Smooth muscle cell (in vitro differentiated cells): ENCODE results near the gene KRABD2.
"Not testable (repeated sequence)": the region's sequence is repeated elsewhere in the genome, so short reads cannot be mapped to it uniquely, and the experiment has no call there.

Experiments
- DNase-seq: peaks from one replicate; lab custom pipeline; 2025; ENCODE audit not compliant: unreplicated experiment; lab: John Stamatoyannopoulos, UW
- H2AFZ ChIP-seq: fragments of 200-600 bp; sonication (generic); 2 replicates; pipeline ENCODE4 v1.6.0; 2016; ENCODE audit warnings: antibody characterized with exemption, low read depth, mild to moderate bottlenecking
- H3F3A ChIP-seq: fragments of 200-600 bp; sonication (generic); 2 replicates; pipeline ENCODE4 v1.6.0; 2017; ENCODE audit warnings: antibody characterized with exemption, low read depth
- H3K27ac ChIP-seq: fragments of 200-600 bp; sonication (generic); 2 replicates; pipeline ENCODE4 v1.5.1; 2016; ENCODE audit warnings: low read depth, mild to moderate bottlenecking
- H3K27me3 ChIP-seq: fragments of 200-600 bp; sonication (generic); 2 replicates; pipeline ENCODE4 v1.6.1; 2016; ENCODE audit warnings: low read depth, mild to moderate bottlenecking
- H3K36me3 ChIP-seq: fragments of 200-600 bp; sonication (generic); 2 replicates; pipeline ENCODE4 v1.5.1; 2016; ENCODE audit warnings: low read depth
- H3K4me1 ChIP-seq: fragments of 200-600 bp; sonication (generic); 2 replicates; pipeline ENCODE4 v1.5.1; 2016; ENCODE audit warnings: low read depth
- H3K4me2 ChIP-seq: fragments of 200-600 bp; sonication (generic); 2 replicates; pipeline ENCODE4 v1.6.0; 2016; ENCODE audit warnings: mild to moderate bottlenecking
- H3K4me3 ChIP-seq: fragments of 200-600 bp; sonication (generic); 2 replicates; pipeline ENCODE4 v1.5.1; 2016; ENCODE audit warnings: mild to moderate bottlenecking
- H3K79me2 ChIP-seq: fragments of 200-600 bp; sonication (generic); 2 replicates; pipeline ENCODE4 v1.6.0; 2016; ENCODE audit warnings: low read depth, mild to moderate bottlenecking
- H3K9ac ChIP-seq: fragments of 200-600 bp; sonication (generic); 2 replicates; pipeline ENCODE4 v1.6.0; 2016; ENCODE audit warnings: low read depth
- H3K9me3 ChIP-seq: fragments of 200-600 bp; sonication (generic); replicated peaks from 2 replicates; pipeline ENCODE4 v1.5.1; 2016; ENCODE audit warnings: low read depth
- H4K20me1 ChIP-seq: fragments of 200-600 bp; sonication (generic); 2 replicates; pipeline ENCODE4 v1.6.0; 2016; ENCODE audit warnings: low read depth
- WGBS: methylation state at CpG from one replicate; pipeline ENCODE4 v1.1.7; 2016; ENCODE audit warnings: low lambda C conversion rate; 5-methylcytosine and 5-hydroxymethylcytosine counted together
- TF ChIP-seq, protein P1 (sequence below): fragments of 200-600 bp; sonication (generic); IDR thresholded peaks from 2 replicates; pipeline ENCODE4 v1.5.1; 2017; ENCODE audit warnings: borderline replicate concordance, mild to moderate bottlenecking, antibody characterized with exemption; ENCODE audit not compliant: insufficient read depth, poor library complexity, severe bottlenecking

Gene KRABD2

DNA sequence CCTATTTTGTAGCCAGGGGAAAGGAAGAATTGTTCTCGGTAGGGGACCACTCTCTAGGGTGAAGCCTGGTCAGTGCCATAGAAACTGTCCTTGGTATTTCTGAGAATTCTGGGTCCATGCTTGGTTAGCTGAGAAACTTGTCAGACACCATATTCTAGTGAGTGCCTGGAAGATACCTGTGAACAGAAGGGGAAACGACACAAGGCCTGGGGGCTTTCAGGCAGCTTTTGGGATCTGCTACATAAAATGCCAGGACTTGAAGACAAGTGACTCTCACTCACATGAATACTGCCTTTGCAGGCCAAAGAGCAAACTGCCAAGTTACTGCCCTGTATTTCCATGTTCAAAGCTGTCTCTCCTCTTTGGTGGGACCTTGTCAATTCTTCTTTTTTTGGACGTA lies 18.6 kb downstream of the KRABD2 start:
- Histone ChIP-seq H3K4me3 (no peak overlapping the region), H3K4me2 (no peak overlapping the region), H3K4me1 (no peaks in the 10 kb centered on the region), H3F3A (no peaks in the 10 kb centered on the region), H3K9me3 (no peaks in the 10 kb centered on the region), H3K27ac (no peak overlapping the region), H3K27me3 (no peaks in the 10 kb centered on the region), H3K79me2 (no peaks in the 10 kb centered on the region), H3K9ac (no peak overlapping the region), H4K20me1 (no peaks in the 10 kb centered on the region), H3K36me3 (no peaks in the 10 kb centered on the region), H2AFZ (no peak overlapping the region)
- DNase-seq, result no peak
- TF ChIP-seq, protein P1, sequence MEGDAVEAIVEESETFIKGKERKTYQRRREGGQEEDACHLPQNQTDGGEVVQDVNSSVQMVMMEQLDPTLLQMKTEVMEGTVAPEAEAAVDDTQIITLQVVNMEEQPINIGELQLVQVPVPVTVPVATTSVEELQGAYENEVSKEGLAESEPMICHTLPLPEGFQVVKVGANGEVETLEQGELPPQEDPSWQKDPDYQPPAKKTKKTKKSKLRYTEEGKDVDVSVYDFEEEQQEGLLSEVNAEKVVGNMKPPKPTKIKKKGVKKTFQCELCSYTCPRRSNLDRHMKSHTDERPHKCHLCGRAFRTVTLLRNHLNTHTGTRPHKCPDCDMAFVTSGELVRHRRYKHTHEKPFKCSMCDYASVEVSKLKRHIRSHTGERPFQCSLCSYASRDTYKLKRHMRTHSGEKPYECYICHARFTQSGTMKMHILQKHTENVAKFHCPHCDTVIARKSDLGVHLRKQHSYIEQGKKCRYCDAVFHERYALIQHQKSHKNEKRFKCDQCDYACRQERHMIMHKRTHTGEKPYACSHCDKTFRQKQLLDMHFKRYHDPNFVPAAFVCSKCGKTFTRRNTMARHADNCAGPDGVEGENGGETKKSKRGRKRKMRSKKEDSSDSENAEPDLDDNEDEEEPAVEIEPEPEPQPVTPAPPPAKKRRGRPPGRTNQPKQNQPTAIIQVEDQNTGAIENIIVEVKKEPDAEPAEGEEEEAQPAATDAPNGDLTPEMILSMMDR, result no peak
- WGBS, result 85% methylated on average over 3 of the region's 3 CpGs

DNA sequence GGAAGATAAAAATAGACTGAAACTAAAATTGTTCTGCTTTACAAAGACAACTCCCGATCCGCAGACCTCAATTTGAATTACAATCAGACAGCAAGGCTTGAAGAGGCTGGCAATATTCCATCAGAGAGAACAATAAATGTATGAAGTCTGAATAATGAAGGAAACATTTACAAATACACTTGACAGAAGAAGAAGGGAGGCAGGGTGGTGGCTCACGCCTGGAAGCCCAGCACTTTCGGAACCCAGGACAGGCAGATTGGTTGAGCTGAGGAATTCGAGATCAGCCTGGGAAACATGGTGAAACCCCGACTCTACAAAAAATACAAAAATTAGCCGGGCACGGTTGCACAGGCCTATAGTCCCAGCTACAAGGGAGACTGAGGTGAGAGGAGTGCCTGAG lies 22.3 kb downstream of the KRABD2 start:
- Histone ChIP-seq H3K9ac (no peak overlapping the region), H4K20me1 (no peaks in the 10 kb centered on the region), H3K9me3 (no peaks in the 10 kb centered on the region), H3K27me3 (no peaks in the 10 kb centered on the region), H3K4me3 (no peak overlapping the region), H3K4me2 (no peak overlapping the region), H3K36me3 (no peaks in the 10 kb centered on the region), H2AFZ (no peak overlapping the region), H3F3A (no peaks in the 10 kb centered on the region), H3K4me1 (no peaks in the 10 kb centered on the region), H3K79me2 (no peaks in the 10 kb centered on the region), H3K27ac (no peak overlapping the region)
- WGBS, result 84% methylated on average over 8 of the region's 8 CpGs
- DNase-seq, result no peak
- TF ChIP-seq, protein P1, result no peak

DNA sequence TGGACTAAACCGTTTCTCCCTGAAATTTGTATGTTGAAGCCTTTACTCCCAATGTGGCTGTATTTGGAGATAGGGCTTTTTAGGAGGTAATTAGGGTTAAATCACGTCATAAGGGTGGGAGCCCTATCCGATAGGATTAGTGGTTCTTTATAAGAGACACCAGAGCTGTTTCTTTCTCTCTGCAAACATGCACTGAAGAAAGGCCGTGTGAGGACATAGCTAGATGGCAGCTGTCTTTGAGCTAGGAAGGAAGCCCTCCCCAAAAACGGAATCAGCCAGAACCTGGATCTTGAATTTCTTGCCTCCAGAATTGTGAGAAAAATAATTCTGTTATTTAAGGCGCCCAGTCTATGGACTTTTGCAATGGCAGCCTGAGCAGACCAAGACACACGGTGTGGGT lies 22.8 kb downstream of the KRABD2 start:
- H3F3A ChIP-seq, result no peaks in the 10 kb centered on the region
- WGBS, result 83% methylated on average over 7 of the region's 7 CpGs
- H3K9me3 ChIP-seq, result no peaks in the 10 kb centered on the region
- H3K79me2 ChIP-seq, result no peaks in the 10 kb centered on the region
- H3K36me3 ChIP-seq, result no peaks in the 10 kb centered on the region
- DNase-seq, result no peak
- no peak overlapping the region for H2AFZ ChIP-seq
- H3K27ac ChIP-seq, result no peak overlapping the region
- H4K20me1 ChIP-seq, result no peaks in the 10 kb centered on the region
- no peaks in the 10 kb centered on the region for H3K4me1 ChIP-seq
- TF ChIP-seq, protein P1, result no peak
- no peak overlapping the region for H3K4me2 ChIP-seq
- H3K4me3 ChIP-seq, result no peak overlapping the region
- H3K27me3 ChIP-seq, result no peaks in the 10 kb centered on the region
- H3K9ac ChIP-seq, result no peak overlapping the region

DNA sequence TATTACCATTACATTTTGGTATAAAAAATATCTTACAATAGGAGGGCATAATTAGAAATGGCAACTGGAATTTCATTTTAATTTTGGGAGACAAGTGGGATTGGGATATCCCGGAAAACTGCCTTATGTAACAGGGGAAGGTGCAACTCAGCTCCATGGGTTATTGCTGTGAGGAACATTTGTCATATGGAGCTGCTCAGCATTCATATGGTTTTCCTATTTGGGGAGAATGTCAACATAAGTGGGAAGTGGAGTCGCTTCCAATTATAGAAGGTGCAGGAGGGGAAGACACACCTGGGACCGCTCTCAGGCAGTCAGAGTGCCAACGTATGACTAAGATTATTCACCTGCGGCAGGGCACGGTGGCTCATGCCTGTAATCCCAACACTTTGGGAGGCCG lies 26.2 kb downstream of the KRABD2 start:
- TF ChIP-seq, protein P1, result no peak
- H3K36me3 ChIP-seq, result no peaks in the 10 kb centered on the region
- H3K9ac ChIP-seq, result no peak overlapping the region
- no peaks in the 10 kb centered on the region for H4K20me1 ChIP-seq
- H2AFZ ChIP-seq, result no peak overlapping the region
- no peak overlapping the region for H3K27ac ChIP-seq
- peaks cover 14% of the 10 kb centered on the region for H3K27me3 ChIP-seq
- H3K4me3 ChIP-seq, result no peak overlapping the region
- no peak for DNase-seq
- 86% methylated on average over 7 of the region's 7 CpGs for whole genome bisulfite sequencing
- H3K79me2 ChIP-seq, result no peaks in the 10 kb centered on the region
- H3K4me2 ChIP-seq, result no peak overlapping the region
- no peaks in the 10 kb centered on the region for H3F3A ChIP-seq
- no peaks in the 10 kb centered on the region for H3K4me1 ChIP-seq
- no peaks in the 10 kb centered on the region for H3K9me3 ChIP-seq

DNA sequence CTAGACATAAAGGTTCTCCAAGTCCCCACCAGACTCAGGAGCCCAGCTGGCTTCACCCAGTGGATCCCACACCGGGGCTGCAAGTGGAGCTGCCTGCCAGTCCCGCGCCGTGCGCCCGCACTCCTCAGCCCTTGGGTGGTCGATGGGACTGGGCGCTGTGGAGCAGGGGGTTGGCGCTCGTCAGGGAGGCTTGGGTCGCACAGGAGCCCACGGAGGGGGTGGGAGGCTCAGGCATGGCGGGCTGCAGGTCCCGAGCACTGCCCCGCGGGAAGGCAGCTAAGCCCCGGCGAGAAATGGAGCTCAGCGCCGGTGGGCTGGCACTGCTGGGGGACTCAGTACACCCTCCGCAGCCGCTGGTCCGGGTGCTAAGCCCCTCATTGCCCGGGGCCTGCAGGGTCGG lies 29.5 kb downstream of the KRABD2 start:
- not testable (repeated sequence) for DNase-seq, H3K36me3 ChIP-seq, H2AFZ ChIP-seq, H3K9ac ChIP-seq, H3F3A ChIP-seq, H3K4me1 ChIP-seq, H3K79me2 ChIP-seq, H3K4me3 ChIP-seq, H3K4me2 ChIP-seq, H3K27ac ChIP-seq, H3K9me3 ChIP-seq, H4K20me1 ChIP-seq
- 85% methylated on average over 21 of the region's 25 CpGs for WGBS
- peaks cover 17% of the 10 kb centered on the region for H3K27me3 ChIP-seq
